PFSK-1 (cell line): Measurements from ENCODE around the gene BLACAT1.

ENCODE experiments used
- FOXP2 ChIP-seq: optimal IDR thresholded peaks from 2 replicates; pipeline ENCODE3; 2011; ENCODE audit warnings: borderline replicate concordance, control low read depth, inconsistent platforms; ENCODE audit not compliant: insufficient read depth; ENCODE audit errors: extremely low read length, extremely low read depth
- POLR2AphosphoS5 ChIP-seq: IDR thresholded peaks from 2 replicates; pipeline ENCODE4 v1.6.1; 2012; ENCODE audit warnings: low read depth, mild to moderate bottlenecking, control low read depth, low read length, moderate library complexity
- SIN3A ChIP-seq: IDR thresholded peaks from 2 replicates; pipeline ENCODE4 v1.6.1; 2012; ENCODE audit warnings: mild to moderate bottlenecking, low read length, moderate library complexity, borderline replicate concordance; ENCODE audit not compliant: insufficient read depth
- TAF1 ChIP-seq: IDR thresholded peaks from 2 replicates; pipeline ENCODE4 v1.6.1; 2012; ENCODE audit warnings: low read length, control low read depth, borderline replicate concordance; ENCODE audit not compliant: insufficient read depth
- TF ChIP-seq, protein P1 (sequence below), 2 experiments: IDR thresholded peaks; 2 replicates each; pipeline versions ENCODE4 v1.6.1 to v1.8.0; 2011 to 2012; ENCODE audit warnings: low read depth in 2 of 2, low read length in 2 of 2, control low read depth in 1 of 2, inconsistent platforms in 1 of 2, mild to moderate bottlenecking in 1 of 2, moderate library complexity in 1 of 2; ENCODE audit not compliant: insufficient read depth in 1 of 2

BLACAT1 gene

DNA sequence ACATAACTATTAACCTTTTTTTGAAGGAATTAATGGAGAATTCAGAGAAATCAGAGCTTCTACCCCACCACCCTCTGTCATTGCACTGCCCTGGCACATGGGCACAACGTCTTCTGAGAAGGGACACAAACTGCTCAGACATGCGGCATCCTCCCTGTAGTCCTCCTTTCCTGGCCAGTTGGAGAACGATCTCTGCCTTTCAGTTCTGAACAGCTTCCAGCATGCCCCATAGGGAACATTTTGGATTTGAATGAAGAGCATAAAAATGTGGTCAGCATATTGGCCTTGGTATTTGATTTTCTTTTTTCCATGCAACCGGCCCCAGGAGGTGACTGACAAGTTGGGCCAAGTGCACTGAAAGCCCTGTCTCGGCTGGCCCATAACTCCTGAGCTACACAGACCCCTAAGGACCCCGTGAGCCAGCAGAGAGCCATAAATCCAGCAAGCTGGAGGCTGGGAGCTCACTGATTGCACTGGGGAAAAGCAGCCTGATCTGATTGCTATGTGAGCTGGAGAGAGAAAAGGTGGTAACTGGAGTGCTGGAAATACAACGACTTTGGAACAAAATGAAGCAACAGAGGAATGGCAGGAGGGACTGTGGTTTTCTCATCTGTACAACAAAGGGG lies 10.9 kb upstream of the BLACAT1 start:
- TF ChIP-seq, protein P1, sequence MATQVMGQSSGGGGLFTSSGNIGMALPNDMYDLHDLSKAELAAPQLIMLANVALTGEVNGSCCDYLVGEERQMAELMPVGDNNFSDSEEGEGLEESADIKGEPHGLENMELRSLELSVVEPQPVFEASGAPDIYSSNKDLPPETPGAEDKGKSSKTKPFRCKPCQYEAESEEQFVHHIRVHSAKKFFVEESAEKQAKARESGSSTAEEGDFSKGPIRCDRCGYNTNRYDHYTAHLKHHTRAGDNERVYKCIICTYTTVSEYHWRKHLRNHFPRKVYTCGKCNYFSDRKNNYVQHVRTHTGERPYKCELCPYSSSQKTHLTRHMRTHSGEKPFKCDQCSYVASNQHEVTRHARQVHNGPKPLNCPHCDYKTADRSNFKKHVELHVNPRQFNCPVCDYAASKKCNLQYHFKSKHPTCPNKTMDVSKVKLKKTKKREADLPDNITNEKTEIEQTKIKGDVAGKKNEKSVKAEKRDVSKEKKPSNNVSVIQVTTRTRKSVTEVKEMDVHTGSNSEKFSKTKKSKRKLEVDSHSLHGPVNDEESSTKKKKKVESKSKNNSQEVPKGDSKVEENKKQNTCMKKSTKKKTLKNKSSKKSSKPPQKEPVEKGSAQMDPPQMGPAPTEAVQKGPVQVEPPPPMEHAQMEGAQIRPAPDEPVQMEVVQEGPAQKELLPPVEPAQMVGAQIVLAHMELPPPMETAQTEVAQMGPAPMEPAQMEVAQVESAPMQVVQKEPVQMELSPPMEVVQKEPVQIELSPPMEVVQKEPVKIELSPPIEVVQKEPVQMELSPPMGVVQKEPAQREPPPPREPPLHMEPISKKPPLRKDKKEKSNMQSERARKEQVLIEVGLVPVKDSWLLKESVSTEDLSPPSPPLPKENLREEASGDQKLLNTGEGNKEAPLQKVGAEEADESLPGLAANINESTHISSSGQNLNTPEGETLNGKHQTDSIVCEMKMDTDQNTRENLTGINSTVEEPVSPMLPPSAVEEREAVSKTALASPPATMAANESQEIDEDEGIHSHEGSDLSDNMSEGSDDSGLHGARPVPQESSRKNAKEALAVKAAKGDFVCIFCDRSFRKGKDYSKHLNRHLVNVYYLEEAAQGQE (IDR thresholded peaks at IDR 0.05; ENCODE audit: insufficient read depth in 1 of 2, low read depth in 2 of 2, low read length in 2 of 2): no peak
- TF ChIP-seq SIN3A (no peak), POLR2AphosphoS5 (no peak), FOXP2 (no peak), TAF1 (no peak)

DNA sequence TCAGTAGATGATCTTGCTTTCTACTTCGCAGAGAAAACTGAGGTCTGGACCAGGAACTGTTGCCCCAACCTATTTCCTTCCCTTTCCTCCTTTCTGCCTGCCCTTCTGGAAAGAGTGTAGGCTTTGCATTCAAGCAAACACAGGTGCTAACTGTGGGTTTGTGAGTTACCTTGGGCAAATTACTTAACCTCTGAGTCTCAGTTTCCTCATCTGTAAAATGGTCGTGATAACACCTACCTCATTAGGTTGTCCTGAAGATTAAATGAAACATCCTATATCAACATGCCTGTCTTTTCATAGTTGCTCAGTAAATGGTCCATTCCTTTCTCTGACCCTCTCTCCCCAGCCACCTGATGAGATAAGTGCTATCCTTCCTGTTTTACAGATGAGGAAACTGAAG lies 9.5 kb upstream of the BLACAT1 start:
- TF ChIP-seq FOXP2: no peak
- TF ChIP-seq TAF1: no peak
- no peak for TF ChIP-seq SIN3A
- TF ChIP-seq, protein P1 (IDR thresholded peaks at IDR 0.05; ENCODE audit: insufficient read depth in 1 of 2, low read depth in 2 of 2, low read length in 2 of 2): no peak
- no peak for TF ChIP-seq POLR2AphosphoS5

DNA sequence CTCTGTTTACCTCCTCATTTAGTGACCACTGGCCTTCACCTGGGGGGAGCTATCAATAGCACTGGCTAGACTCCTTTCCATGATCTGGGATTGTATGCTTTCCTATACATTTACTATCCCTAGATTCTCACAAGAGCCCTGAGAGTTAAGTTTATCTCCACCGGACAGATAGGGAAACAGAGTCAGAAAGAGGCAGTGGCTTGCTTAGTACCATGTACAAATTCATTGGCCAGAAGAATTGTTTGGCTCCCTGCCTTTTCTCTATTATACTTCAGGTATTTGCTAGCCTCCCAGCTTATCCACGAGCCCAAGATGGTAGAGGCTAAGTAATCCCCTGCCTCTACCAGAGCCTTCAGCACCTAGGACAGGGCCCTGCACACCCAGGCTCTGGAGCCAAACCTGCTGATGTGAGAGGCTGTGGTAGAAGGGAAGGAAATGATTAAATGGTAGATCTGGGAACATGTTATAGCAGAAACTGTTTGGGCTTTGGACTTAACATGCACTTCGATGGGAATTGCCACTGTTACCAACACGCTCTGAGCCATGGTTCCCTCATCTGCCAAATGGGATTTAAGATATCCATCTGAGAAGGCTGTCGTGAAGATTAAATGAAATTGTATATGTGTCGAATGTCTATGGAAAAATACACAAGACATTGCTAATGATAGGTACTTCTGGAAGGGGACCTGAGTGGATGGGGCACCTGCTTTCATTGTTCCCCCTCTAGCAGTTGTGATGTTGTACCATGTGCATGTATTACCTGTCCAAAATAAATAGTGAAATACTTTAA lies 3.1 kb upstream of the BLACAT1 start:
- TF ChIP-seq, protein P1 (IDR thresholded peaks at IDR 0.05; ENCODE audit: insufficient read depth in 1 of 2, low read depth in 2 of 2, low read length in 2 of 2): peak; percentile 94 to 97
- TF ChIP-seq TAF1: no peak

DNA sequence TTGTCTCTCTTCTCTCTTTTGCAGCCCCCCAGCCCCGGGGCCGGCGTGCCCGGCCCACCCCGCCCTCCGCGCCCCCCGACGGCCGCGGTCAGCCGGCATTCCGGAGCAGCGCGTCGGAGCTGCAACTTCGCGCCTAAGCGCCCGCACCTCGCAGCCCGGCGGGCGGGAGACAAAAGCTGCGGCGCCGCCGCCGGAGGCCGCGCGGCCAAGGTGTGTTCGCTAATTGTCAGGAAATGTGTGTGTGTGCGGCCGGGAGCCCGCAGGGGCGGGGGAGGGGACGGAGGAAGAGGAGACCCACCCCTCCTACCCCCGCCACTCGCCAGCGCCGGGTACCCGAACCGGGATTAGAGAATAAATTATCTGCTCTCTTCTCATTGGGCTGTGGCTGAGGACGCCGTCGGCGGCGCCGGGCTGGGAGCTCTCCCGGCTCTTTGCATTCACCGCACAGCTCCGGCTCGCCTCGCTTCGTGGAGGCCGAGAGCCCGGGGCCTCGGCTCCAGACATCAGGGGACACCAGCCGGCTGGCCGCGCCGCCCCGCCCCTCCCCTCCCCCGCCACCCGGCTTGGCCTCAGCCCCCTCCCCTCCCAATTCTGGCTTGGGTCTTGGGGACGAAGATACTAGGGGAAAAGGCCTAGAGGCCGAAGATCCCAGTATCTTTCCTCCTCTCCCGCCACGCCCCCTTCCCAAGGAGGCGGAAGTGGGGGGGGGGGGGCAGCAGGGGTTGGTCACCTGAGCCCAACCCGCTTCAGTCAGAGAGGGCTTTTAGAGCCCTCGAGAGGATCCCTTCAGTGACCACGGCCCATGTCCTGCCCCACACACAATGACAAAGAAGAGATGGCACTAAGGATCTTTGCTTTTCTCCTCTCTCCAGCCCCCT lies 1.3 kb upstream of the BLACAT1 start:
- TF ChIP-seq SIN3A: no peak
- no peak for TF ChIP-seq FOXP2
- no peak for TF ChIP-seq TAF1
- no peak for TF ChIP-seq POLR2AphosphoS5

DNA sequence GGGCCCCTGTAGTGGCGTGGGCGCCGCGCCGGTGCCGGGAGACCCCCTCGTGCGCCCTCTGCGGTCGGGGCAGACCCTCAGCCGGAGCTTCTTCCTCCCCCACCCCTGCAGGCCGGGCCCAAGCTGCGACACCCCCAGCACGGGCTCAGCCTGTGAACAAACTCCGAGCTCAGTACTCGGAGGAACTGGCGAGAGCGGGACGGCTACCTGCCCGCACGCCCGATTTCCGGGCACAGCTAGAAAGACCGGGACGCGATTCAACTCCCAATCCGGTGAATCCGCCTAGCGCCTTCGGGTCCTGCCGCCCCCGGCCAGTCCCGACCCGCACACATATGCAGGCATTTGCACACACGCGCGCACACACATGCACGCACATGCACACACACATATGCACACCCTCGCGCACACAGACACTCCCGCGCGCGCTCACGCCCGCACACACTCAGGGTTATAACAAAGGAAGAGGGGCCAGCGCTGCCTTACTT lies 580 bp upstream of the BLACAT1 start:
- TF ChIP-seq TAF1 (no peak), FOXP2 (no peak), POLR2AphosphoS5 (no peak), SIN3A (no peak)
- TF ChIP-seq, protein P1 (IDR thresholded peaks at IDR 0.05; ENCODE audit: insufficient read depth in 1 of 2, low read depth in 2 of 2, low read length in 2 of 2): no peak
